GM23338 (cell line): ENCODE results near the gene CKB. TPM values are rescaled to one million over a fixed set of nuclear protein-coding genes. Genes with fewer than 3 reads are reported as not detected.

ENCODE experiments used
- ATAC-seq: fragments of 200-7000 bp; cut with Tn5 transposase; 3 replicates; pipeline ENCODE4 v1.9.1; 2020
- DNase-seq: peaks from one replicate; pipeline ENCODE4 v3.0.0-alpha.2; 2015; ENCODE audit warnings: low spot score
- H2AFZ ChIP-seq: fragments of 200-600 bp; sonication (generic); 2 replicates; pipeline ENCODE4 v1.8.0; 2016; ENCODE audit warnings: antibody characterized with exemption, mild to moderate bottlenecking, moderate library complexity
- H3F3A ChIP-seq: fragments of 200-600 bp; sonication (generic); replicated peaks from 2 replicates; pipeline ENCODE4 v1.8.0; 2017; ENCODE audit warnings: antibody characterized with exemption, mixed run types, low read depth
- H3K27ac ChIP-seq: fragments of 200-600 bp; sonication (generic); 2 replicates; pipeline ENCODE4 v1.6.1; 2016; ENCODE audit warnings: low read depth
- H3K27me3 ChIP-seq: fragments of 200-600 bp; sonication (generic); 2 replicates; pipeline ENCODE4 v1.8.0; 2016; ENCODE audit warnings: mild to moderate bottlenecking, mixed run types, moderate library complexity; ENCODE audit not compliant: insufficient read depth
- H3K36me3 ChIP-seq: fragments of 200-600 bp; sonication (generic); 2 replicates; pipeline ENCODE4 v1.8.0; 2016; ENCODE audit warnings: mild to moderate bottlenecking; ENCODE audit not compliant: insufficient read depth
- H3K4me1 ChIP-seq: fragments of 200-600 bp; sonication (generic); 2 replicates; pipeline ENCODE4 v1.8.0; 2016; ENCODE audit warnings: mild to moderate bottlenecking, moderate library complexity; ENCODE audit not compliant: insufficient read depth
- H3K4me2 ChIP-seq: fragments of 200-600 bp; sonication (generic); 2 replicates; pipeline ENCODE4 v1.7.1; 2017; ENCODE audit warnings: mixed run types
- H3K4me3 ChIP-seq: fragments of 200-600 bp; sonication (generic); 2 replicates; pipeline ENCODE4 v1.6.1; 2016; ENCODE audit warnings: mixed run types
- H3K79me2 ChIP-seq: fragments of 200-600 bp; sonication (generic); replicated peaks from 2 replicates; pipeline ENCODE4 v1.8.0; 2017; ENCODE audit warnings: mild to moderate bottlenecking; ENCODE audit not compliant: insufficient read depth
- H3K9me2 ChIP-seq: fragments of 200-600 bp; sonication (generic); 2 replicates; pipeline ENCODE4 v1.8.0; 2017; ENCODE audit not compliant: insufficient read depth
- H4K20me1 ChIP-seq: fragments of 200-600 bp; sonication (generic); replicated peaks from 2 replicates; pipeline ENCODE4 v1.8.0; 2017; ENCODE audit warnings: mild to moderate bottlenecking; ENCODE audit not compliant: insufficient read depth
- H3K27ac Mint-ChIP-seq: 2 replicates; pipeline ENCODE4 v1.8.0; 2020; ENCODE audit warnings: inconsistent platforms, mild to moderate bottlenecking, moderate library complexity, mixed read lengths
- H3K27me3 Mint-ChIP-seq: 3 replicates; pipeline ENCODE4 v1.8.0; 2022; ENCODE audit warnings: low read depth, mild to moderate bottlenecking, moderate library complexity, mixed read lengths, inconsistent platforms; ENCODE audit not compliant: insufficient read depth, poor library complexity
- H3K36me3 Mint-ChIP-seq: 3 replicates; pipeline ENCODE4 v1.8.0; 2021; ENCODE audit warnings: low read depth, mild to moderate bottlenecking, inconsistent platforms, moderate library complexity, mixed read lengths
- H3K4me1 Mint-ChIP-seq: 3 replicates; pipeline ENCODE4 v1.8.0; 2020; ENCODE audit warnings: mild to moderate bottlenecking, inconsistent platforms, mixed read lengths
- H3K4me3 Mint-ChIP-seq: 3 replicates; pipeline ENCODE4 v1.8.0; 2021; ENCODE audit warnings: moderate library complexity, mild to moderate bottlenecking, inconsistent platforms, mixed read lengths
- H3K9me3 Mint-ChIP-seq: 3 replicates; pipeline ENCODE4 v1.8.0; 2020; ENCODE audit warnings: moderate library complexity, mild to moderate bottlenecking, inconsistent platforms, mixed read lengths
- CREB1 ChIP-seq: fragments of 250-450 bp; sonication (Bioruptor Pico); IDR thresholded peaks from 2 replicates; pipeline ENCODE4 v1.5.0; 2020; ENCODE audit warnings: low read depth, mild to moderate bottlenecking, moderate library complexity
- EZH2 ChIP-seq: fragments of 200-600 bp; sonication (generic); IDR thresholded peaks from one replicate; pipeline ENCODE4 v1.8.0; 2017; ENCODE audit warnings: antibody characterized with exemption, mild to moderate bottlenecking, low read depth; ENCODE audit not compliant: unreplicated experiment
- POLR2AphosphoS5 ChIP-seq: IDR thresholded peaks from 2 replicates; pipeline ENCODE4 v1.6.1; 2016; ENCODE audit warnings: antibody characterized with exemption, low read depth
- STAT1 ChIP-seq: IDR thresholded peaks from one replicate; pipeline ENCODE4 v1.6.1; 2016; ENCODE audit warnings: antibody characterized with exemption; ENCODE audit not compliant: unreplicated experiment
- ZNF114 ChIP-seq: fragments of 250-450 bp; sonication (Bioruptor Pico); IDR thresholded peaks from 2 replicates; pipeline ENCODE4 v1.5.0; 2020; ENCODE audit warnings: mild to moderate bottlenecking, moderate library complexity
- ZNF331 ChIP-seq: fragments of 250-450 bp; sonication (Bioruptor Pico); IDR thresholded peaks from 2 replicates; pipeline ENCODE4 v1.5.0; 2020; ENCODE audit warnings: low read depth, mild to moderate bottlenecking, moderate library complexity
- polyA plus RNA-seq: library from polyadenylated mRNA; unstranded; fragments of >200 nt; fragmentation: Nextera tagmentation; extraction: Ambion mirVana; gene quantifications from 2 replicates; pipeline ENCODE4 v1.2.1, GENCODE V29; 2016
- total RNA-seq: library from RNA; depleted of rRNA; stranded (reverse); fragments of >200 nt; shearing (Covaris generic); gene quantifications from 2 replicates; pipeline ENCODE4 v1.2.3, GENCODE V29; 2014
- TF ChIP-seq, protein P1 (sequence below), 2 experiments: fragments of 200-600 bp in 1 of 2; sonication (generic) in 1 of 2; conservative IDR thresholded peaks; 2 replicates each; pipeline versions ENCODE4 v1.5.1 to v1.6.1; 2016 to 2017; ENCODE audit warnings: antibody characterized with exemption in 2 of 2, low read depth in 2 of 2, mild to moderate bottlenecking in 2 of 2, moderate library complexity in 1 of 2
- TF ChIP-seq, protein P2 (sequence below): IDR thresholded peaks from one replicate; pipeline ENCODE4 v1.6.1; 2018; ENCODE audit warnings: antibody characterized with exemption; ENCODE audit not compliant: unreplicated experiment

The CKB gene
- total and polyA plus RNA-seq, 2 experiments from 2014 or later, result 604 to 852 TPM

DNA sequence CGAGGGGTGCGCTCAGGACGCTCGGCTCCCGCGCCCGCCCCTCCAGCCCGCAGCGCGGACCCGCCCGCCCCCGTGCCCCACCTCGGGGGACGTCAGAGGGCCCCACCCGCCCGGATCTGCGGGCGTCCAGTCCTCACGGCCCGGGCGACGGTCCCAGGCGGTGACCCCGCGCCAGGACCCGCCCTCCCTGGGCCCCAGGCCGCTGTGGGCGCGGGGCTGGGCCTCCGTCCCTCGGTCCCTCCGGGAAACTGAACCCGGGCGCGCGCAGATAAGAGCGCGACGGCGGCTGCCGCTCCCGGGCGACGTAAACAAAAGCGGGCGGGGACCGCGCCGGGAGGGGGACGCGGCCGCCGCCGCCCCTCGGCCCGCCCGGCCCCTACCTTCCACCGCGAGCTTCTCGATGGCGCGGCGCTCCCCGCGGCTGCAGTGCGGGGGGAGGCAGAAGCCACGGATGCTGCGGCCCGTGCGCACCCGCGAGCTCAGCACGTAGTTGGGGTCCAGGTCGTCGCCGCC, 1.1 kb downstream of the CKB start:
- Histone ChIP-seq H3K27me3 (peaks cover 22% of the 10 kb centered on the region), H3K79me2 (no peaks in the 10 kb centered on the region), H2AFZ (no peak overlapping the region), H3K4me1 (peaks cover 17% of the 10 kb centered on the region), H3K9me2 (no peaks in the 10 kb centered on the region), H3K4me2 (peak overlapping the region; percentile 88), H3K4me3 (peak overlapping the region; percentile 90), H3K36me3 (no peaks in the 10 kb centered on the region; the same call in 1 of the 2 replicates), H3F3A (peaks cover 22% of the 10 kb centered on the region), H4K20me1 (peaks cover 11% of the 10 kb centered on the region), H3K27ac (no peak overlapping the region)
- Mint-ChIP-seq H3K9me3 (peaks cover 4% of the 10 kb centered on the region; the same call in 1 of the 3 replicates), H3K27ac (no peak overlapping the region), H3K36me3 (peaks cover 14% of the 10 kb centered on the region), H3K4me1 (peaks cover 26% of the 10 kb centered on the region), H3K27me3 (peaks cover 33% of the 10 kb centered on the region), H3K4me3 (peak overlapping the region; percentile 79; the same call in 2 of the 3 replicates)
- TF ChIP-seq ZNF114 (no peak), CREB1 (peak; percentile 68)
- peak; percentile 0; the same call in 1 of the 3 replicates for ATAC-seq
- DNase-seq, result no peak

DNA sequence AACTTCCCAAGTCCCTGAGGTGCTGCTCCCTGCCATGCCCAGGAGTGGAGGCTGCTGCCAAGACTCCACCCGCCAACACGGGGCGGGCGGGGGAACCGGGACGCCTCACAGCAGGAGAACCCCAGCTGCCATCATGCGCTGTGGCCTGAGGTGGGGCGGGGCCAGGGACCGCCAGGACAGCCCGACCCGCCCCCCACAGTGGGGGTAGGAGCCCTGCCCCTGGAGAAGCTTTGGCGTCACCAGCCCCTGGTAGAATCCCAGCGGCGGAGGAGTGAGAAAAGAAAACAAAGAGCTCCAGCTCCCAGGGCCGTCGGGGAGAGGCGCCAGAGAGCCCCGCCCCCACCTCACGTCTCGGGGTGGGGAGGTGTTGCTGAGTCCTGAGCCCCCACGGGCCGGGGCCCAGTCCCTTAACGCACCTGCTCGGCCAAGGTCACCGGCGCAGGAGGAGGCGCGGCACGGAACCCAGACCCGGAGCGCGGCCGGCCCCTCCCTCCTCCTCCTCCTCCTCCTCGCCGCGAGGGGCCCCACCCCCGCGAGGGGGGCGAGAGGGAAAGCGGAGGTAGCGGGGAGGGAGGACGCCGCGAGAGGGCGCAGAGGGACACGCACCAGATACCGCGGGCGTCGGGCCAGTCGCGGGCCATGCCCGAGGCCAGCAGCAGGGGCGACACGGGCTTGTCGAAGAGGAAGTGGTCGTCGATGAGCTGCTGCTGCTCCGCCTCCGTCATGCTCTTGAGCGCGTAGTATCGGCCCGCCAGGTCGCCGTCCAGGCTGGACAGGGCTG, 1.8 kb downstream of the CKB start:
- H3K27ac ChIP-seq, result no peak overlapping the region
- H3K36me3 ChIP-seq, result no peaks in the 10 kb centered on the region; the same call in 1 of the 2 replicates
- TF ChIP-seq POLR2AphosphoS5 (no peak; the same call in none of the 2 replicates), ZNF331 (CRISPR knock-in tag) (no peak), STAT1 (no peak), EZH2 (no peak)
- TF ChIP-seq, protein P1, sequence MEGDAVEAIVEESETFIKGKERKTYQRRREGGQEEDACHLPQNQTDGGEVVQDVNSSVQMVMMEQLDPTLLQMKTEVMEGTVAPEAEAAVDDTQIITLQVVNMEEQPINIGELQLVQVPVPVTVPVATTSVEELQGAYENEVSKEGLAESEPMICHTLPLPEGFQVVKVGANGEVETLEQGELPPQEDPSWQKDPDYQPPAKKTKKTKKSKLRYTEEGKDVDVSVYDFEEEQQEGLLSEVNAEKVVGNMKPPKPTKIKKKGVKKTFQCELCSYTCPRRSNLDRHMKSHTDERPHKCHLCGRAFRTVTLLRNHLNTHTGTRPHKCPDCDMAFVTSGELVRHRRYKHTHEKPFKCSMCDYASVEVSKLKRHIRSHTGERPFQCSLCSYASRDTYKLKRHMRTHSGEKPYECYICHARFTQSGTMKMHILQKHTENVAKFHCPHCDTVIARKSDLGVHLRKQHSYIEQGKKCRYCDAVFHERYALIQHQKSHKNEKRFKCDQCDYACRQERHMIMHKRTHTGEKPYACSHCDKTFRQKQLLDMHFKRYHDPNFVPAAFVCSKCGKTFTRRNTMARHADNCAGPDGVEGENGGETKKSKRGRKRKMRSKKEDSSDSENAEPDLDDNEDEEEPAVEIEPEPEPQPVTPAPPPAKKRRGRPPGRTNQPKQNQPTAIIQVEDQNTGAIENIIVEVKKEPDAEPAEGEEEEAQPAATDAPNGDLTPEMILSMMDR (conservative IDR thresholded peaks at IDR 0.05; ENCODE audit: low read depth in 2 of 2), result peak; percentile 30 to 64; a peak in 3 of 4 replicates
- TF ChIP-seq, protein P2, sequence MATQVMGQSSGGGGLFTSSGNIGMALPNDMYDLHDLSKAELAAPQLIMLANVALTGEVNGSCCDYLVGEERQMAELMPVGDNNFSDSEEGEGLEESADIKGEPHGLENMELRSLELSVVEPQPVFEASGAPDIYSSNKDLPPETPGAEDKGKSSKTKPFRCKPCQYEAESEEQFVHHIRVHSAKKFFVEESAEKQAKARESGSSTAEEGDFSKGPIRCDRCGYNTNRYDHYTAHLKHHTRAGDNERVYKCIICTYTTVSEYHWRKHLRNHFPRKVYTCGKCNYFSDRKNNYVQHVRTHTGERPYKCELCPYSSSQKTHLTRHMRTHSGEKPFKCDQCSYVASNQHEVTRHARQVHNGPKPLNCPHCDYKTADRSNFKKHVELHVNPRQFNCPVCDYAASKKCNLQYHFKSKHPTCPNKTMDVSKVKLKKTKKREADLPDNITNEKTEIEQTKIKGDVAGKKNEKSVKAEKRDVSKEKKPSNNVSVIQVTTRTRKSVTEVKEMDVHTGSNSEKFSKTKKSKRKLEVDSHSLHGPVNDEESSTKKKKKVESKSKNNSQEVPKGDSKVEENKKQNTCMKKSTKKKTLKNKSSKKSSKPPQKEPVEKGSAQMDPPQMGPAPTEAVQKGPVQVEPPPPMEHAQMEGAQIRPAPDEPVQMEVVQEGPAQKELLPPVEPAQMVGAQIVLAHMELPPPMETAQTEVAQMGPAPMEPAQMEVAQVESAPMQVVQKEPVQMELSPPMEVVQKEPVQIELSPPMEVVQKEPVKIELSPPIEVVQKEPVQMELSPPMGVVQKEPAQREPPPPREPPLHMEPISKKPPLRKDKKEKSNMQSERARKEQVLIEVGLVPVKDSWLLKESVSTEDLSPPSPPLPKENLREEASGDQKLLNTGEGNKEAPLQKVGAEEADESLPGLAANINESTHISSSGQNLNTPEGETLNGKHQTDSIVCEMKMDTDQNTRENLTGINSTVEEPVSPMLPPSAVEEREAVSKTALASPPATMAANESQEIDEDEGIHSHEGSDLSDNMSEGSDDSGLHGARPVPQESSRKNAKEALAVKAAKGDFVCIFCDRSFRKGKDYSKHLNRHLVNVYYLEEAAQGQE, result no peak
- DNase-seq (peak; percentile 84), ATAC-seq (peak; percentile 12)
- H3K27me3 Mint-ChIP-seq, result peaks cover 33% of the 10 kb centered on the region
- peaks cover 11% of the 10 kb centered on the region for H4K20me1 ChIP-seq
- H2AFZ ChIP-seq, result no peak overlapping the region
- H3K4me3 ChIP-seq, result peak overlapping the region; percentile 90
- H3K27me3 ChIP-seq, result peaks cover 22% of the 10 kb centered on the region
- peaks cover 17% of the 10 kb centered on the region for H3K4me1 ChIP-seq
- no peaks in the 10 kb centered on the region for H3K9me2 ChIP-seq
- no peaks in the 10 kb centered on the region for H3K79me2 ChIP-seq
- H3K4me3 Mint-ChIP-seq, result peak overlapping the region; percentile 68; the same call in 2 of the 3 replicates
- no peak overlapping the region for H3K27ac Mint-ChIP-seq
- H3K36me3 Mint-ChIP-seq, result peaks cover 14% of the 10 kb centered on the region
- peaks cover 26% of the 10 kb centered on the region for H3F3A ChIP-seq
- H3K9me3 Mint-ChIP-seq, result peaks cover 4% of the 10 kb centered on the region; the same call in 2 of the 3 replicates
- peaks cover 28% of the 10 kb centered on the region for H3K4me1 Mint-ChIP-seq
- H3K4me2 ChIP-seq, result peak overlapping the region; percentile 88
